ENCODE data around the gene SFT2D3. TPM values are rescaled to one million over a fixed set of nuclear protein-coding genes. Genes with fewer than 3 reads are reported as not detected.
A peak's percentile ranks its signal among the peaks of the same experiment; 100 is the strongest.

The SFT2D3 gene
- total RNA-seq, 1 donor: 5.8 TPM

DNA sequence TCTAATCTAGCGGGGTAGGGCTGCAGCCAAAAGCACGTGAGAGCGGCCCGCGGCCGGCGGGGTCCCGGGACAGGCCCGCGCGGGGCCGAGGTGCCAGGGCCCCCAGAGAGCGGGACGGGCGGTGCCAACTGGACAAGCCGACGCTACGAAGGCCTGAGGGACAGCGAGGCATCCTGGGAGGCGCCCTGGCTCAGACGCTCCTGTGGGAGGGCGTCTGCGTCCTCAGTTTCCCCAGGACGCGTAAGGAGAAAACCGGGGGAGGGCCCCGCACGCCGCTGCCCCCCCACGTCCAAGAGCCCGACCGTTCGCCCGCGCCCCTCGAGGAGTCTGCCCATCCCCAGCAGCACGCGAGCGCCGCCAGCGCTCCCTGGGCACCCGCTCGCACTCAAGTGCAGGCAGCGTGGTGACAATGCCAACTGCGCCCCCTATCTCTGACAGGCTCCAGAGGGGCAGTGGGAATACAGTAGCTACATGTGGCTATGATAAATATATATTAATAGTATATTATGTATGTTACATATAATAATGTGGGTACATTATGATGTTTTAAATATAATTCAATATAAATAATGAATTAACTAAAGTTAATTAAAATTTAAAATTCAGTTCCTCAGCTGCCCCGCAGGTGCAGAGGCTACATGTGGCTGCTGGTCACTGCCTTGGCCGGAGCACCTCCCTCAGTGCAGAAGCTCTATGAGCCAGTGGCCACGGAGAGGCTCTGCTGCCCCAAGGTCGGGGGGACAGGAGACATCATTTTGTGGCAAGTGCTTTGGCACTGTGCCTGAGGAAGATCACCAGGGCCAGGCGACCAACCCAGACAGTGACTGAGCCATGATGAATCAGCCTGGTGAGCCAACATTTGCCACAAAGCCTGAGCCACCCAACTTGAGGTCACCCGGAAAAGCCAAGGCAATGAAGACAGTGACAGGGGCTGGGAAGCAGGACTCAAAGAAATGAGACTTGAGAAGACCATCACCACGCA, 5.5 kb upstream of the SFT2D3 start:
- Histone ChIP-seq H3K27me3 (ENCODE audit: insufficient read depth, low read length) (no peaks in the 10 kb centered on the region), H3K79me2 (ENCODE audit: insufficient read depth, low read length) (no peaks in the 10 kb centered on the region), H3K4me2 (ENCODE audit: insufficient read depth, low read length) (peak overlapping the region; percentile 81), H3K36me3 (ENCODE audit: insufficient read depth, low read length) (no peaks in the 10 kb centered on the region), H3K4me1 (ENCODE audit: insufficient read depth, low read length) (peaks cover 18% of the 10 kb centered on the region), H3K27ac (ENCODE audit: low read depth, low read length) (peak overlapping the region; percentile 37), H4K20me1 (ENCODE audit: insufficient read depth, low read length) (no peaks in the 10 kb centered on the region), H2AFZ (ENCODE audit: low read length) (peak overlapping the region; percentile 74), H3K9me3 (ENCODE audit: low read depth, low read length) (no peaks in the 10 kb centered on the region), H3K4me3 (ENCODE audit: insufficient read depth, low read length) (peak overlapping the region; percentile 69)
- TF ChIP-seq, protein P1, sequence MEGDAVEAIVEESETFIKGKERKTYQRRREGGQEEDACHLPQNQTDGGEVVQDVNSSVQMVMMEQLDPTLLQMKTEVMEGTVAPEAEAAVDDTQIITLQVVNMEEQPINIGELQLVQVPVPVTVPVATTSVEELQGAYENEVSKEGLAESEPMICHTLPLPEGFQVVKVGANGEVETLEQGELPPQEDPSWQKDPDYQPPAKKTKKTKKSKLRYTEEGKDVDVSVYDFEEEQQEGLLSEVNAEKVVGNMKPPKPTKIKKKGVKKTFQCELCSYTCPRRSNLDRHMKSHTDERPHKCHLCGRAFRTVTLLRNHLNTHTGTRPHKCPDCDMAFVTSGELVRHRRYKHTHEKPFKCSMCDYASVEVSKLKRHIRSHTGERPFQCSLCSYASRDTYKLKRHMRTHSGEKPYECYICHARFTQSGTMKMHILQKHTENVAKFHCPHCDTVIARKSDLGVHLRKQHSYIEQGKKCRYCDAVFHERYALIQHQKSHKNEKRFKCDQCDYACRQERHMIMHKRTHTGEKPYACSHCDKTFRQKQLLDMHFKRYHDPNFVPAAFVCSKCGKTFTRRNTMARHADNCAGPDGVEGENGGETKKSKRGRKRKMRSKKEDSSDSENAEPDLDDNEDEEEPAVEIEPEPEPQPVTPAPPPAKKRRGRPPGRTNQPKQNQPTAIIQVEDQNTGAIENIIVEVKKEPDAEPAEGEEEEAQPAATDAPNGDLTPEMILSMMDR (IDR thresholded peaks at IDR 0.05; ENCODE audit: extremely low read depth, low read depth, low read length): peak; percentile 57
- DNase-seq (ENCODE audit: insufficient read length, low spot score, missing footprints): peak; percentile 96

DNA sequence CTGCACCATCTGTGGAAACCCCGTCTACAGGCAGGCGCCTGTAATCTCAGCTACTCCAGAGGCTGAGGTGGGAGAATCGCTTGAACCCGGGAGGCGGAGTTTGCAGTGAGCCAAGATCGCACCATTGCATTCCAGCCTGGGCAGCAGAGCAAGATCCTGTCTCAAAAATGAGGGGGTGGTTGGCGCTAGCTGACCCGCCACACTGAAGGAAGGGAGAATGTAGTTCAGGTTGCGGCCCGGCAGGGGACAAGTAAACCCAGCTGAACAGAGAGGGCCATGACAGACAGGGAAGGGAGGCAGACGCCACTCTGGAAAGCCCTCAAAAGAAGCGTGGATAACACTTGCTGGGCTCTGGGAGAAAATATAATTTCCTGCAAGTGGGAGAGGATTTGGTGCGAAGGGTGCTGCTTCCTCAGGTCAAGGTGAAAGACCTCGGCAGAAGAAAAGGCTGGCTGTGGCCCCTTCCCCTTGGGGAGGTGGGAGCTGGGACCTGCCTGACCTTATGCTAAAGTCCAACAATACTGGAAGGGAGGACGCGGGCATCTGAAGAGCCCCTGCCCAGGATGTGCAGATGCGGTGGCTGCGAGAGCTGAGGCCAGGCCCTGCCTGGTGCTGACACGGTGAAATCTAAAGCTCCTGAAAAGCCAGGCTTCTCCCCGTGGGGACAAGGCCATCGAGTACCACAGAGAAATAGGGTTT, 3.7 kb upstream of the SFT2D3 start:
- DNase-seq (ENCODE audit: insufficient read length, low spot score, missing footprints): peak; percentile 39
- H2AFZ ChIP-seq (ENCODE audit: low read length): no peak overlapping the region
- TF ChIP-seq, protein P1 (IDR thresholded peaks at IDR 0.05; ENCODE audit: extremely low read depth, low read depth, low read length): no peak
- no peaks in the 10 kb centered on the region for H3K36me3 ChIP-seq (ENCODE audit: insufficient read depth, low read length)
- no peaks in the 10 kb centered on the region for H3K27me3 ChIP-seq (ENCODE audit: insufficient read depth, low read length)
- peaks cover 6% of the 10 kb centered on the region for H3K79me2 ChIP-seq (ENCODE audit: insufficient read depth, low read length)
- H3K4me1 ChIP-seq (ENCODE audit: insufficient read depth, low read length): peaks cover 20% of the 10 kb centered on the region
- H3K27ac ChIP-seq (ENCODE audit: low read depth, low read length): no peak overlapping the region
- H3K4me2 ChIP-seq (ENCODE audit: insufficient read depth, low read length): no peak overlapping the region
- no peaks in the 10 kb centered on the region for H4K20me1 ChIP-seq (ENCODE audit: insufficient read depth, low read length)
- no peak overlapping the region for H3K4me3 ChIP-seq (ENCODE audit: insufficient read depth, low read length)
- no peaks in the 10 kb centered on the region for H3K9me3 ChIP-seq (ENCODE audit: low read depth, low read length)

DNA sequence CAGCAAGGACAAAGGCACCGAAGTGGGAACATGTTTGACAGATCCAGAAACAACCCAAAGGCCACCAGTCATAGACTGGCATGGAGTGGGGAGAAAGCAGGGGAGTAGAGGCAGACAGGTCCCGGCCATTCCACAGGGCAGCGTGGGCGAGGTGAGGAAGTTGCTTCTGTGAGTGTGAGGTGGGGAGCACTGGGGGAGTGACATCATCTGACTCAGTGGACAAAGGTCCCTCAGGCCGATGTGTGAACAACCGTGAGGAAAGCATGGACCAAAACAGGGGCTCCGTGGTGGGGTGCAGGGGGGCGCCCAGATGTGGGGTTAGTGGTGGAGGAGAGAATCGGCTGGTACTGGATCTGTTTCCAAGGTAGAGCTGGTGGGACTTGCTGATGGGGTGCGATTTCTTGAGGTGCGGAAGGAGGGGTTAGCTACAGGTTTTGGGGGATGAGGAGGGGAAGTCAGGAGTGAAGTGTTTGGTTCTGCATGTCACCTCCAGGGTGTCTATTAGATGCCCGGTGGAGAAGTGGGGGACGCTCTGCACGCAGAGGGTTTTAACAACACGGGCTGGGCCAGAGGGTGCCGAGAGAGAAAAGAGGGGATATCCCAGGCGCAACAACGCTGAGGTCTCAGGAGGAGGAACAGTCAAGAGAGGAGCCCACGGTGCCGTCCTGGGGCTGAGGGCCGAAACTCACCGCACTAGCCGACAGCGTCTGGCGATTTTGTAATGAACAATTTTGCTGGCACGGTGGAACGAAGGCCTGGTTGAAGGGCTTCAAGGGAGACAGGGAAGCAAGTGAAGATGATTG, 2.5 kb upstream of the SFT2D3 start:
- TF ChIP-seq, protein P1 (IDR thresholded peaks at IDR 0.05; ENCODE audit: extremely low read depth, low read depth, low read length): no peak

More for the DNA sequence above, 2.5 kb upstream of the SFT2D3 start:
- Histone ChIP-seq H4K20me1 (ENCODE audit: insufficient read depth, low read length) (no peaks in the 10 kb centered on the region), H3K9me3 (ENCODE audit: low read depth, low read length) (no peaks in the 10 kb centered on the region), H3K27me3 (ENCODE audit: insufficient read depth, low read length) (no peaks in the 10 kb centered on the region), H3K4me3 (ENCODE audit: insufficient read depth, low read length) (no peak overlapping the region), H3K4me1 (ENCODE audit: insufficient read depth, low read length) (peaks cover 21% of the 10 kb centered on the region), H3K79me2 (ENCODE audit: insufficient read depth, low read length) (peaks cover 15% of the 10 kb centered on the region), H3K4me2 (ENCODE audit: insufficient read depth, low read length) (no peak overlapping the region), H3K36me3 (ENCODE audit: insufficient read depth, low read length) (peaks cover 6% of the 10 kb centered on the region), H2AFZ (ENCODE audit: low read length) (no peak overlapping the region), H3K27ac (ENCODE audit: low read depth, low read length) (no peak overlapping the region)
- DNase-seq (ENCODE audit: insufficient read length, low spot score, missing footprints): peak; percentile 52

Data from osteoblast (primary cell).